Common myeloid progenitor, CD34-positive (primary cell): Measurements from ENCODE around the gene JTB.
"Not testable (repeated sequence)": the region's sequence is repeated elsewhere in the genome, so short reads cannot be mapped to it uniquely, and the experiment has no call there.

ENCODE experiments used
- CTCF ChIA-PET: fragments of 350-600 bp; sonication (Branson Sonifier 250); formaldehyde crosslinking; loops from one replicate; lab custom pipeline; 2021; ENCODE audit warnings: antibody characterized with exemption; lab: Charles Lee
- POLR2A ChIA-PET: fragments of 350-600 bp; sonication (Branson Sonifier 250); formaldehyde crosslinking; loops from one replicate; lab custom pipeline; 2021; ENCODE audit warnings: antibody characterized with exemption; lab: Charles Lee
- DNase-seq, 3 donors: peaks; one replicate each; pipeline versions ENCODE4 v3.0.0 to v3.0.0-alpha.2; 2013
- H3K27ac ChIP-seq, 2 experiments: 1 replicate in 1 of 2; 2 replicates in 1 of 2; pipeline ENCODE4 v1.7.0; 2013; ENCODE audit warnings: inconsistent platforms in 2 of 2, low read length in 2 of 2, mild to moderate bottlenecking in 2 of 2, low read depth in 1 of 2, moderate library complexity in 1 of 2; ENCODE audit not compliant: severe bottlenecking in 2 of 2, insufficient read depth in 1 of 2, poor library complexity in 1 of 2
- H3K27me3 ChIP-seq, 5 experiments: replicated peaks in 2 of 5; 1 replicate in 3 of 5; 2 replicates in 2 of 5; pipeline versions ENCODE4 v1.6.1 to v1.7.0; 2013; ENCODE audit warnings: low read length in 4 of 5, mild to moderate bottlenecking in 2 of 5, moderate library complexity in 2 of 5, inconsistent platforms in 1 of 5; ENCODE audit not compliant: insufficient read depth in 5 of 5, control insufficient read depth in 4 of 5
- H3K36me3 ChIP-seq, 4 experiments: 1 replicate in 2 of 4; 2 replicates in 2 of 4; pipeline versions ENCODE4 v1.6.1 to v1.7.0; 2013; ENCODE audit warnings: low read length in 3 of 4, control low read depth in 1 of 4, mild to moderate bottlenecking in 1 of 4; ENCODE audit not compliant: control insufficient read depth in 4 of 4, insufficient read depth in 4 of 4
- H3K4me1 ChIP-seq, 4 experiments: 1 replicate in 3 of 4; 2 replicates in 1 of 4; pipeline versions ENCODE4 v1.6.1 to v1.7.1; 2013; ENCODE audit warnings: low read length in 3 of 4, mild to moderate bottlenecking in 3 of 4, control low read depth in 1 of 4, inconsistent platforms in 1 of 4, moderate library complexity in 1 of 4; ENCODE audit not compliant: control insufficient read depth in 4 of 4, insufficient read depth in 4 of 4; ENCODE audit errors: control extremely low read depth in 1 of 4
- H3K4me3 ChIP-seq, 7 experiments: 1 replicate in 4 of 7; 2 replicates in 3 of 7; pipeline versions ENCODE4 v1.5.1 to v1.7.0; 2013; ENCODE audit warnings: mild to moderate bottlenecking in 7 of 7, low read length in 6 of 7, moderate library complexity in 6 of 7, inconsistent platforms in 2 of 7, low read depth in 2 of 7, control low read depth in 1 of 7; ENCODE audit not compliant: insufficient read depth in 4 of 7, control insufficient read depth in 1 of 7; ENCODE audit errors: extremely low read depth in 1 of 7
- H3K9me3 ChIP-seq, 5 experiments: 1 replicate in 4 of 5; 2 replicates in 1 of 5; pipeline versions ENCODE4 v1.6.1 to v1.7.1; 2013; ENCODE audit warnings: low read length in 4 of 5, mild to moderate bottlenecking in 2 of 5, inconsistent platforms in 1 of 5, low read depth in 1 of 5, moderate library complexity in 1 of 5; ENCODE audit not compliant: control insufficient read depth in 4 of 5, insufficient read depth in 2 of 5; ENCODE audit errors: control extremely low read depth in 1 of 5
- WGBS: methylation state at CpG from one replicate; pipeline ENCODE4 v1.1.5; 2013; ENCODE audit not compliant: insufficient coverage; 5-methylcytosine and 5-hydroxymethylcytosine counted together

The JTB gene

GRCh38 chr1:153981735-153982134 lies 4.3 kb upstream of the JTB start:
- H3K4me3 ChIP-seq, H3K27ac ChIP-seq, H3K27me3 ChIP-seq, DNase-seq, H3K9me3 ChIP-seq, CTCF ChIA-PET, POLR2A ChIA-PET: not testable (repeated sequence)
- peaks cover 0 to 12% (median 5%) of the 10 kb centered on the region in 4 experiments for H3K36me3 ChIP-seq
- H3K4me1 ChIP-seq = peaks cover 18 to 41% (median 30%) of the 10 kb centered on the region in 4 experiments
- 100% methylated on average over 2 of the region's 2 CpGs for WGBS

DNA sequence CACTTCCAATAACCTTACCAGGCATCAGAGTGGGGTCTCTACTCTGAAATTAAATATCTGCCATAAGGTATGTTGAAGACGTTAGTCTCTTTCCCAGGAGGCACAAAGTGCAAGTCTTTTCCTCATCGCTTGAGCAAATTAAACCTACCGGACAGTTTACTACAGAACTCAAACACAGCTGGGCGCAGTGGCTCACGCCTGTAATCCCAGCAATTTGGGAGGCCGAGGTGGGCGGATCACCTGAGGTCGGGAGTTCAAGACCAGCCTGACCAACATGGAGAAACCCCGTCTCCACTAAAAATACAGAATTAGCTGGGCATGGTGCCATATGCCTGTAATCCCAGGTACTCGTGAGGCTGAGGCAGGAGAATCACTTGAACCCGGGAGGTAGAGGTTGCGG lies 1.6 kb upstream of the JTB start:
- not testable (repeated sequence) for H3K27ac ChIP-seq, DNase-seq, H3K9me3 ChIP-seq, H3K27me3 ChIP-seq
- POLR2A ChIA-PET = interaction anchor here (0.6 to 2.7 kb wide), 2 partner anchors 11 to 237 kb away, joined by 3 to 10 read pairs; partner anchors contain the start of gene RPS27
- WGBS = over 99% methylated on average over 12 of the region's 12 CpGs
- CTCF ChIA-PET = interaction anchor here (0.8 to 9.1 kb wide), 5 partner anchors 7 to 182 kb away, joined by 3 to 65 read pairs (median 8); partner anchors contain the start of genes CREB3L4, DENND4B and RAB13
- Histone ChIP-seq H3K4me3 (peak overlapping the region in 1 of 7 experiments; percentile 98), H3K4me1 (peaks cover 4 to 33% (median 21%) of the 10 kb centered on the region in 4 experiments), H3K36me3 (peaks cover 6 to 19% (median 17%) of the 10 kb centered on the region in 4 experiments)

GRCh38 chr1:153978274-153978909 lies 918 bp upstream of the JTB start:
- Histone ChIP-seq H3K27me3 (no peaks in the 10 kb centered on the region), H3K4me3 (peak overlapping the region in 6 of 7 experiments; percentile 80 to 98 (median 90)), H3K27ac (peak overlapping the region in 1 of 2 experiments; percentile 93), H3K4me1 (peaks cover 4 to 32% (median 20%) of the 10 kb centered on the region in 4 experiments), H3K36me3 (peaks cover 11 to 26% (median 23%) of the 10 kb centered on the region in 4 experiments), H3K9me3 (no peaks in the 10 kb centered on the region)
- no peak for DNase-seq
- WGBS = 84% methylated on average over 6 of the region's 9 CpGs
- ChIA-PET POLR2A (interaction anchor here (0.6 to 2.7 kb wide), 4 partner anchors 11 to 238 kb away, joined by 3 to 25 read pairs (median 9); partner anchors contain the start of genes CREB3L4, DENND4B and RPS27), CTCF (interaction anchor here (0.6 to 9.1 kb wide), 11 partner anchors 8 to 245 kb away, joined by 3 to 65 read pairs (median 6); partner anchors contain the start of genes CREB3L4, DENND4B, RAB13 and SLC39A1)

- WGBS = 0% methylated on average over 11 of the region's 16 CpGs
- peak overlapping the region; percentile 80 to 98 (median 88) for H3K4me3 ChIP-seq
- no peaks in the 10 kb centered on the region for H3K9me3 ChIP-seq
- H3K27me3 ChIP-seq = no peaks in the 10 kb centered on the region
- H3K36me3 ChIP-seq = peaks cover 11 to 38% (median 27%) of the 10 kb centered on the region in 4 experiments
- POLR2A ChIA-PET = interaction anchor here (0.6 to 2.7 kb wide), 5 partner anchors 9 to 1514 kb away, joined by 3 to 25 read pairs (median 8); partner anchors contain the start of genes CREB3L4, DENND4B, RAB13 and RPS27
- CTCF ChIA-PET = interaction anchor here (0.5 to 9.1 kb wide), 13 partner anchors 10 to 278 kb away, joined by 3 to 65 read pairs (median 5); partner anchors contain the start of genes CREB3L4, DENND4B, RAB13 and SLC39A1
- H3K4me1 ChIP-seq = peaks cover 4 to 37% (median 28%) of the 10 kb centered on the region in 4 experiments
- DNase-seq = no peak
- H3K27ac ChIP-seq = peak overlapping the region; percentile 75 to 93
These were observed 640 bp downstream of the JTB start for GRCh38 chr1:153976819-153977249.

DNA sequence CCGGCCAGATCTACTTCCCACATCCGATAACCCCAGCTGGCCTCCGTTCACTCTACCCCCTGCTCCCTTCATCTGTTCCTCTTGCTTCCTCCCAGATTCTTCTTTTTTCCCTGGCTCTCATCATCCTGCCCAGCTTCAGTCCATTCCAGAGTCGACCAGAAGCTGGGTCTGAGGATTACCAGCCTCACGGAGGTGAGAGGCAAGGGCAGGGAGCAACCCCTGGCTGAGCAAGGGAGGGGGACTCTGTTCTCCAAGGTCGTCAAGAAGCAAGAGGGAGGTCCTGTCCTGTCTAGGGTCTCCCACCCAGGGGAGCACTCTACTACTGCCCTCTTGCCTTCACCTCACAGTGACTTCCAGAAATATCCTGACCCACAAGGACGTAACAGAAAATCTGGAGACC lies 3.9 kb downstream of the JTB start:
- Histone ChIP-seq H3K27me3 (no peaks in the 10 kb centered on the region), H3K9me3 (no peaks in the 10 kb centered on the region), H3K4me1 (peaks cover 4 to 50% (median 37%) of the 10 kb centered on the region in 4 experiments), H3K36me3 (peaks cover 11 to 40% (median 24%) of the 10 kb centered on the region in 4 experiments), H3K27ac (peak overlapping the region in 1 of 2 experiments; percentile 11), H3K4me3 (no peak overlapping the region)
- WGBS = 91% methylated on average over 6 of the region's 7 CpGs
- DNase-seq = no peak
- ChIA-PET CTCF (interaction anchor here (1.1 to 9.1 kb wide), 3 partner anchors 13 to 52 kb away, joined by 3 to 65 read pairs (median 9); partner anchors contain the start of genes DENND4B and RAB13), POLR2A (interaction anchor here (0.9 to 1.0 kb wide), 2 partner anchors 15 to 51 kb away, joined by 3 read pairs; partner anchors contain the start of genes CRTC2 and GATAD2B)

GRCh38 chr1:153973071-153973470 lies 4.4 kb downstream of the JTB start:
- no peak overlapping the region for H3K4me3 ChIP-seq
- peaks cover 1 to 50% (median 39%) of the 10 kb centered on the region in 4 experiments for H3K4me1 ChIP-seq
- no peak overlapping the region for H3K27ac ChIP-seq
- peaks cover 11 to 40% (median 24%) of the 10 kb centered on the region in 4 experiments for H3K36me3 ChIP-seq
- DNase-seq = no peak
- ChIA-PET CTCF (interaction anchor here (0.9 to 9.1 kb wide), 5 partner anchors 13 to 146 kb away, joined by 3 to 65 read pairs (median 3); partner anchors contain the start of genes DENND4B and RAB13), POLR2A (interaction anchor here (0.9 to 1.0 kb wide), 2 partner anchors 15 to 50 kb away, joined by 3 read pairs; partner anchors contain the start of genes CRTC2 and GATAD2B)
- no peaks in the 10 kb centered on the region for H3K27me3 ChIP-seq
- 86% methylated on average over 1 of the region's 3 CpGs for whole genome bisulfite sequencing
- no peaks in the 10 kb centered on the region for H3K9me3 ChIP-seq
